ENCODE results near the gene LDLRAD4.

The LDLRAD4 gene

DNA sequence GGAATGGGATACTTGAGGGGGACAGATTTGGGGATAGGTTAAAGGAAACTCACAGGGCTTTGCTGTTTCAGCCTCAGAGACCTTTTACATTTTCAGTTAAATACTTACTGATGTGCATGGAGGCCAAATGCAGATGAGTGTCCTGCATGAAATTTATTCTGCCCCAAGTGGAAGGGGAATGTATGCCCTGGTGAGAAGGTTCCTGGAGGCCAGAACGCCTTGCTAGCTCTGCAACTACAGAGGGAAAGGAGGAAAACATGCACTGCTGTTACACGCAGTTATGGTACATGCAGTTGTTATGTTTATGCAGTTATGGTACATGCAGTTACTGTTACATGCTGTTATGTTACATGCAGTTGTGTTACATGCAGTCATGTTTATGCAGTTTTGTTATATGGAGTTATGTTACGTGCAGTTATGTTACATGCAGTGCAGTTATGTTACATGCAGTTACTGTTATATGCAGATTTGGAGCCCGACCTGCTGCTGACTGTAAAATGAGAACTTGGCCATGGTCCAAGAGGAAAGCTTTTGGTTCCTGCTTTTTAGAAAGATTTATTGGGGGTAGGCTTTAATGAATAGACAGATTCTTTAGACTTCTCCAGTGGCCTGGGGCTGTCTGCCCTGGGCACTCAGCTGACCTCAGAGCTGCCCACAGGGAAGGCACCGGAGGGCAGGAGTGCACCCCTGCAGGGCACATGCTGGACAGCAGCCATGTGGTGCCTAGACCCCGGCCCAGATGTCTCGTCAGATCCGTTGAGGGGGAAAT lies 84.1 kb downstream of the LDLRAD4 start:
- no peak for ATAC-seq
- H3K4me3 Mint-ChIP-seq: no peak overlapping the region

DNA sequence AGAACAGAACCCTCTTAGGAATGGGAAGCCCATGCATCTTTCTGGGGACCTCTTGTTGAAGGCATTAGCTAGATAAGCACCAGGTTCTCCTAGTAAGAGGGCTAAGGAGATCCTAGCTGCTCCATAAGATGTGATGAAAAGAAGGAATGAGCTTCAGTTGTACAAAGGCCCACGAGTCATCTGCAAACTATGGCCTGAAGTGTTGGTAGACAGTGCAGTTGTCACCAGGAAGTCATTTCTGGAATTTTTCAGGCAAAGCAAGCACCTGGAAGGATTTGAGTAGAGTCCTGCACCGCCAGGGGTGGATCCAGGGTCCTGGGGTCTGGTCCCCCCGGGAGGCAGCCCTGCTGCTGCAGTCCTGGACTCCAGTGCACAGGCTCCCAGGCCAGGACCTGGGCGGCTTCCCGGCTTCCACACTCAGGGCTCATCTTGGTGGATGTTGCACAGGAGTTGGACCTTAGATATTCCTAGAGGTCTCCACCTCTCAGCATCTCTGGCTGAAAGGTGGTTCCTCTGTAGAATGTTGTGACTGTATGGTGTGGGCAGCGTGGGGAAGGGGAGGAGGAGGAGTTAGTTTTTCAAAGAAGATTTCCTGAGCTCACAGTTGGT lies 85.3 kb downstream of the LDLRAD4 start:
- no peaks in the 10 kb centered on the region for H3K9me3 Mint-ChIP-seq
- peaks cover 9% of the 10 kb centered on the region for H3K4me1 Mint-ChIP-seq
- H3K36me3 Mint-ChIP-seq: no peaks in the 10 kb centered on the region
- ATAC-seq (no peak), DNase-seq (ENCODE audit: low spot score in 2 of 2) (no peak)
- no peak overlapping the region for H3K27ac Mint-ChIP-seq
- H3K4me3 Mint-ChIP-seq: no peak overlapping the region

More for the DNA sequence above, 84.1 kb downstream of the LDLRAD4 start:
- no peak for DNase-seq (ENCODE audit: low spot score in 2 of 2)
- Mint-ChIP-seq H3K9me3 (no peaks in the 10 kb centered on the region), H3K36me3 (no peaks in the 10 kb centered on the region), H3K4me1 (no peaks in the 10 kb centered on the region), H3K27ac (no peak overlapping the region)

DNA sequence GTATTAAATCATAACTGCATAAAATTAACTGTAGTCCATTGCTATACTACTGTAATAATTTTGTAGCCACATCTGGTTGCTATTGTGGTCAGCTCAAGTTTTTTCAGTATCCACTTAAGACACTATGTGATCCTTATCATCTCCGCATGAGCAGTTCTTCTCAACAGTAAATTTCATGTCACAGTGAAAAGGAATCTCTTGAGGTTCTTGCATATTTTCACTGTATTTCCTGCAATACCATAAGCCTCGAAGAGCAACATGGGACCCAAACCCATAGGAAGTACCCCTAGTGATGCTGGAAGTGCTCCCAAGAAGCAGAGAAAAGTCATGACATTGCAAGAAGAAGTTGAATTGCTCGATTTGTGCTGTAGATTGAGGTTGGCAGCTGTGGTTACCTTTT lies 86.7 kb downstream of the LDLRAD4 start:
- DNase-seq (ENCODE audit: low spot score in 2 of 2) (no peak), ATAC-seq (no peak)
- H3K36me3 Mint-ChIP-seq: no peaks in the 10 kb centered on the region
- H3K27ac Mint-ChIP-seq: no peak overlapping the region
- H3K4me1 Mint-ChIP-seq: peaks cover 11% of the 10 kb centered on the region
- no peak overlapping the region for H3K4me3 Mint-ChIP-seq
- H3K9me3 Mint-ChIP-seq: no peaks in the 10 kb centered on the region

DNA sequence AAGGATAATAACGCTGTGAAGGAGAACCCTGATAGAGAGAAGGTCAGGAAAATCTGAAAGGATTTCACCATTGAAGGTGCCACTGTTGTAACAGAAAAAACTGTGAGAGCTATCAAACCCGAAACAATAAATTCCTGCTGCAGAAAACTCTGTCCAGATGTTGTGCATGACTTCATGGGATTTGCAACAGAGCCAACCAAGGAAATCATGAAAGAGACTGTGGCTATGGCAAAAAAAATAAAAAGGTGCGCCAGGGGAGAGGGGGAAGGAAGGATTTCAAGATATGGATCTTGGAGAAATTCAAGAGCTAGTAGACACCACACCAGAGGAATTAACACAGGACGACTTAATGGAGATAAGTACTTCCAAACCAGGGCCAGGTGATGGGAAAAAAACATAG lies 88.0 kb downstream of the LDLRAD4 start:
- Mint-ChIP-seq H3K4me3 (no peak overlapping the region), H3K4me1 (peaks cover 11% of the 10 kb centered on the region)
- ATAC-seq: no peak

DNA sequence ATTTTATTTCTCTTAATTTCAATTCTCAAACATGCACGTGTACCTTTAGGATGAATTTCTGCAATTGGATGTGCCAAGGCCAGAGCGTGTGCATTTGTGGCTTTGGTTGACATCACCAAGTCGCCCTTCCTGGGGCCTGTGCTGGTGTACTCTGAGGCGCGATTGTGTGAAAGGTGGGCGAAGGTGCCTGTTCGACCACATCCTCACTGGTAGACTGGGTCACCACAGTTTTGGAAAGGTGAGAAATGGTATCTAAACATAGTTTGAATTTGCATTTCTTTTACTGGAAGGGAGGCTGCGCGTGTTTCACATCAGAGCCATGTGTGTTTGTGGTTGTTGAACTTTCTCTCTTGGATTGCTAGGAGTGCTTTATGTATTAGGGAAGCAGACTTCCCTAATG lies 89.8 kb downstream of the LDLRAD4 start:
- DNase-seq (ENCODE audit: low spot score in 2 of 2) (no peak), ATAC-seq (peak; percentile 52)
- no peaks in the 10 kb centered on the region for H3K36me3 Mint-ChIP-seq
- H3K9me3 Mint-ChIP-seq: no peaks in the 10 kb centered on the region
- H3K27ac Mint-ChIP-seq: peak overlapping the region; percentile 54
- H3K4me3 Mint-ChIP-seq: no peak overlapping the region
- peaks cover 11% of the 10 kb centered on the region for H3K4me1 Mint-ChIP-seq

More for the DNA sequence above, 88.0 kb downstream of the LDLRAD4 start:
- Mint-ChIP-seq H3K36me3 (no peaks in the 10 kb centered on the region), H3K27ac (no peak overlapping the region), H3K9me3 (no peaks in the 10 kb centered on the region)
- no peak for DNase-seq (ENCODE audit: low spot score in 2 of 2)

DNA sequence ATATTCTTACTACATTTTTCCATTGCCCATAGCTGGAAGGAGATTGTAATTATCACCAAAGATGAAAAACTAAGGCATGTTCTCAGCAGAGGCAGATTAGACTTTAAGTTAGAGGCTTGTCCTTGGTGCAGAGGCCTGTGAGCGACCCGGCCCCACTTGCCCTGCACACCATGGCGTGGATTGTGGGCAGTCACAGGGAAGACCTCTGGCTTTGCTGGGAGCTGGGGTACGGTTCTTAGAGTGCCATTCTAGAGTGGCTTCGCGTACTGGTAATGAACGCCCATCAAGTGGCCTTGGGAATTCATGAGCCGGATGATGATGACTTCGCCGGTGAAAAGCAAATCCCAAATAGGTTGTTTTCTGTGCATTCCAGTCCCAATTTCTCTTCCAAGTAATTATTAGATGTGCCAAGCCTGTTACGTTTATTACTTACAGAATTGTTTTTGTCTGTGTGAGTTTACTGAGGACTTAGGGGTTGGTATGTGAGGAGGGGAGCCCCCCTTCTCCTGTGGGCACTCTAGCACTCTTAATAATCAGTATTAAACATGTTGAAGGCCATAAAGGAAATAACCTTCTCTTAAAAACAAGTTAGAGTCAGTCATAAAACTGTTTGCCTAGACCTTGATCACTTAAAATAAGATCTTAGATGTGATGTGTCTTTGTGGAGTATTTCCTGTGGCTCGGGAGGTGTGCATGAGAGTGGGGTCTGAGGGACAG lies 90.6 kb downstream of the LDLRAD4 start:
- no peak overlapping the region for H3K27ac Mint-ChIP-seq
- no peak for DNase-seq (ENCODE audit: low spot score in 2 of 2)
- no peaks in the 10 kb centered on the region for H3K9me3 Mint-ChIP-seq
- peaks cover 11% of the 10 kb centered on the region for H3K4me1 Mint-ChIP-seq
- no peaks in the 10 kb centered on the region for H3K36me3 Mint-ChIP-seq
- ATAC-seq: no peak
- H3K4me3 Mint-ChIP-seq: no peak overlapping the region

DNA sequence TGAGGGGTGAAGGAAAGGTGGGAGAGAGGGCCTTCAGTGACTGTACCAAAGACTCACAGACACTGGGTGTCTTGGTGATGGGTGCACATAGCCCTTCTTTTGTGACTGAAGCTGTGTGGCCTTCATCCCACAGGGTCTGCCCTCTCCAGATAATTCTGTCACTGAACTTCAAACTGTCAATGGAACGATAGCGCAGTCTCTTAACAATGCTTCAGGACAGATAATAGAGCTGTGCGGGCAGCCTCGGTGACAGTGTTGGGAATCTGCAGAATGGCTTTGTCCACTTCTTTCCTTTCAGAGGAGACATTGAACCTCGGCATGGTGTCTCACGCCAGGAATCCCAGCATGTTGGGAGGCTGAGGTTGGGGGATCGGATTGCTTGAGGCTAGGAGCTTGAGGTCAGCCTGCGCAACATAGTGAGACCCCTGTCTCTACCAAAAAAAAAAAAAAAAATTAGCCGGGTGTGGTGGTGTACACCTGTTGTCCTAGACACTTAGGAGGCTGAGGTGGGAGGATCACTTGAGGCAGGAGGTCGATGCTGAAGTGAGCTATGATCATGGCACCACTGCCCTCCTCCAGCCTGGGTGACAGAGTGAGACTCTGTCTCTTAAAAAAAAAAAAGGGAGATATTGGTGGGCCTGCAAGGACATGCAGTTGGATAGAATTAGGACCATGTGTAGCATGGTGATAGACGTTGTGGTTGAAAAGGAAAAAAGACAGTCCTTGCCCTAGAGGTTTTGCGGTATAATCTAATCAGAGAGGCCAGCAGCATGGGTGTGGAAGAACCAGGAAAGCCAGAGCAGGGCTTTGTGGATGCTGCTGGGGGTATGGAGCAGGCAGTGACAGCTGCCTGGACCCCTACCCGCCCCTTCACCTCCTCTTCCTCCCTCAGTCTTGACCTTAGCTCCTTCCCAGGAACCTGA lies 91.4 kb downstream of the LDLRAD4 start:
- H3K36me3 Mint-ChIP-seq: no peaks in the 10 kb centered on the region
- no peak for DNase-seq (ENCODE audit: low spot score in 2 of 2)
- H3K27ac Mint-ChIP-seq: no peak overlapping the region
- no peak for ATAC-seq
- no peaks in the 10 kb centered on the region for H3K9me3 Mint-ChIP-seq
- peaks cover 11% of the 10 kb centered on the region for H3K4me1 Mint-ChIP-seq
- no peak overlapping the region for H3K4me3 Mint-ChIP-seq

DNA sequence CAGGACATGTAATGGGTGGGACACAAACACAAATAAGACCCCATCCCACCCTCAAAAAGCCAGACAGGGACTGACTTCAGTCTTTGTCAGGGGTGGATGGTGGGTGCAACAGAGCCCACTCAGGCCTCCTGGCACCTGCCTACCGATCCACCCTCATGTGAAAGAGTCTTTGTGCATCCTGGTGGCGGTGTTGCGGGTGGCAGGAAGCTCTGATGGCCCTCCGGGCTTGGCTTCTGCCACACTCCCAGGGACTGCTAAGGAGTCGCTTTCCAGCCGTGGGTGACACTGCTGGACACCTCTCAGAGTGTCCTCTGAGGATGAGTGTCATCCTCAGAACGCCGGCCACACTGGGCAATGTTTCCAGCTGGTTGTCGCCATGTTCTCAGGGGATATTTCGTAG lies 92.6 kb downstream of the LDLRAD4 start:
- no peak overlapping the region for H3K4me3 Mint-ChIP-seq
- DNase-seq (ENCODE audit: low spot score in 2 of 2) (no peak), ATAC-seq (no peak)
- peaks cover 7% of the 10 kb centered on the region for H3K9me3 Mint-ChIP-seq
- no peaks in the 10 kb centered on the region for H3K36me3 Mint-ChIP-seq
- H3K27ac Mint-ChIP-seq: no peak overlapping the region
- H3K4me1 Mint-ChIP-seq: peaks cover 11% of the 10 kb centered on the region

DNA sequence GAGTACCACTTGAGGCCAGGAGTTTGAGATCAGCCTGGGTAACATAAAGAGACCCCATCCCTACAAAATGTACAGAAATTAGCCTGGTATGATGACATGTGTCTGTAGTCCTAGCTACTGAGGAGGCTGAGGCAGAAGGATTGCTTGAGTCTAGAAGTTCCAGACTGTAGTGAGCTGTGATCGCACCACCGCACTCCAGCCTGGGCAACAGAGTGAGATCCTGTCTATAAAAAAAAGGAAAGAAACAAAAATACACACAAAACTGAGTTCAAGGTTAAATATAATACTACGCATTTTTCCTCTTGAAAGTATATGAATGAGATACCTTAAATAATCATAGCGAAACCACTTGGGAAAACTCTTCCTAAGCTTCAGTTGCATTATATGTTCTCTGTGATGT lies 94.0 kb downstream of the LDLRAD4 start:
- H3K4me1 Mint-ChIP-seq: peaks cover 11% of the 10 kb centered on the region
- H3K9me3 Mint-ChIP-seq: peaks cover 9% of the 10 kb centered on the region
- H3K36me3 Mint-ChIP-seq: no peaks in the 10 kb centered on the region
- no peak overlapping the region for H3K4me3 Mint-ChIP-seq
- ATAC-seq: no peak
- DNase-seq (ENCODE audit: low spot score in 2 of 2): no peak
- no peak overlapping the region for H3K27ac Mint-ChIP-seq

DNA sequence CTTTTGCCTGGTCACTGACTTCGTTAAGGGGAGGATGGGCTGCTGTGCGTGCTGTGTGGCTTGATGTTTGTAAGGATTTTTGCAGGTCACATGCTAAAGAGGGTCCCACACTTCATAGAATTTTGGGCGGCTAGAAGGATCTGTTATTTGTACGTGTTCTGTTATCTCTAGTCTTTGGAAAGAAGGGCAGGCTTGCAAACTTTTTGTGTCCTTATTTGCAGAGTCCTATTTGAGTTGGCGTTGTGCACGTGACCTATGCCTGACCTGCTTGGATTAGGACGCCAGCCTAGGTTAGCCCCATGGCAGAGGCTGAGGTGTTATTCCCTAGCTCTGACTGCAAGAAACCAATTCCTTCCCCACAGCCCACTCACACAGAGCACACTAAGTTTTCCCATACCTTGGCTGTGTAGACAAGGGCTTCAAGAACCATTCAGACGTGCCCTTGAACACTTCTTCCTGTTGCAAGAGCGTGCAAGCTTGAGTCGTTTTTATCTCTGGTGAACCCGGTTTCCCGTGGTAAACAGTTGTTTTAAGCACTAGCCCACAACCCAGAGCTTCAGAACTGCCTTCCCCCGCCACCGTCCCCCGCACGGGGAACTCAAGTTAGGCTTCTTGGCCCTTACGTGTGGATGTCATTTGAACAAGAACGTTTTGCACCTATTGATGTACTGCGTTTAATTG lies 94.6 kb downstream of the LDLRAD4 start:
- no peak for DNase-seq (ENCODE audit: low spot score in 2 of 2)

DNA sequence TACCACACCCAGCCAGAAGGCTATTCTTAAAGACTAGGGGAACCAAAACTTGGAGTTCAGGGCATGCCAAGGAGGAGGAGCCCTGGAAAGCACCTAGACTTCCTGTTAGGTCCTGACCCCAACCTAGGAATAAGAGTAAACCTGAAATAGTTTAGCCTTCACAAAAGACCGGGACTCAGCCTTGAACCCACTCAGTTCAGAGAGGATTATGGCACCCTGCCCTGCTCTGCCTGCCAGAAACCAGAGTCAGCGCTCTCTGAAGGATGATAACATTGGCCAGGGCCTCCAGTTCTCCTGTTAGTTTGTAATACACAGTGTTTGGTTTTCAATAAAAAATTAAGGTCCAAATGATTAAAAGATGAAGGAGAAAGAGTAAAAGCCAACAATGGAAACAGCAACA lies 96.4 kb downstream of the LDLRAD4 start:
- no peak overlapping the region for H3K4me3 Mint-ChIP-seq
- peaks cover 9% of the 10 kb centered on the region for H3K9me3 Mint-ChIP-seq
- no peak overlapping the region for H3K27ac Mint-ChIP-seq
- no peak for DNase-seq (ENCODE audit: low spot score in 2 of 2)
- peaks cover 9% of the 10 kb centered on the region for H3K4me1 Mint-ChIP-seq
- H3K36me3 Mint-ChIP-seq: no peaks in the 10 kb centered on the region
- no peak for ATAC-seq

More for the DNA sequence above, 94.6 kb downstream of the LDLRAD4 start:
- peak; percentile 21 for ATAC-seq
- H3K9me3 Mint-ChIP-seq: peaks cover 9% of the 10 kb centered on the region
- H3K4me1 Mint-ChIP-seq: peaks cover 9% of the 10 kb centered on the region
- H3K27ac Mint-ChIP-seq: no peak overlapping the region
- no peaks in the 10 kb centered on the region for H3K36me3 Mint-ChIP-seq
- H3K4me3 Mint-ChIP-seq: no peak overlapping the region

DNA sequence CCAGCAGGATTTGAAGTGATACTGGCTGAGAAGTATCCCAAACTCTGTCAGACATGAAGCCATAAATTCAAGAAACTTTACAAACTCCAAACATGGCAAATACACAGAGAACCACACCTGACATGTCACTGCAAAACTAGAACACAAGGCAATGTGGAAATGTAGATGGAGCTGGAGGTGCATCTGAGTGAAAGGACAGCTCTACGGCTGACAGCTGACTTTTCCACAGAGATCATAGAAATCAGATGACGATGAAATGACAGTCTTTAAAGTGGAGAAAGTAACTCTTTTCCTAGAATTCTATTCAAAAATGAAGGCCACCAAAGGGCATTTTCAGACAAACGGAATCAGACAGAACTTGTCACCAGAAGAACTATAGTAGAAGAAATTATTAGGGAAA lies 97.5 kb downstream of the LDLRAD4 start:
- no peak overlapping the region for H3K4me3 Mint-ChIP-seq
- H3K27ac Mint-ChIP-seq: no peak overlapping the region
- no peaks in the 10 kb centered on the region for H3K36me3 Mint-ChIP-seq
- ATAC-seq (no peak), DNase-seq (ENCODE audit: low spot score in 2 of 2) (no peak)
- peaks cover 9% of the 10 kb centered on the region for H3K9me3 Mint-ChIP-seq
- peaks cover 9% of the 10 kb centered on the region for H3K4me1 Mint-ChIP-seq

DNA sequence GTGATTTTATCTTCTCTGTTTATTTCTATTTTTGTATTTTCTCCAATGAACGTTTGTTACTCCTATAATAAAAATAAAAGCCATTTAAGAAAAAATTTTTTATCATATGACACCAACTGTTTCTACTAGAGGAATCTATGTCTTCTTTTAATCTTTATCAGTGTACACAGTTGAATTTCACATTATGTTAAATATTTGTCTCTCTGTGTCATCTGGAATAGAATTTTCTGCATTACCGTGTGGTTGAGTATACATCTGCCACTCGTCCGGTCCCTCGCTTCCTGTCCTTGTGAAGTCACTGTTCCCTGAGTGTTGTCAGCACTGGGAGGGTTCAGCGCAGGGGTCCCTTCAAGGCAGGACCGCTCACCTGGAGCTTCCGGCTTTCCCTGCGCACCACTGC lies 99.2 kb downstream of the LDLRAD4 start:
- ATAC-seq: no peak
- DNase-seq (ENCODE audit: low spot score in 2 of 2): no peak
- Mint-ChIP-seq H3K4me3 (no peak overlapping the region), H3K9me3 (peaks cover 9% of the 10 kb centered on the region), H3K4me1 (peaks cover 9% of the 10 kb centered on the region), H3K36me3 (no peaks in the 10 kb centered on the region), H3K27ac (no peak overlapping the region)

DNA sequence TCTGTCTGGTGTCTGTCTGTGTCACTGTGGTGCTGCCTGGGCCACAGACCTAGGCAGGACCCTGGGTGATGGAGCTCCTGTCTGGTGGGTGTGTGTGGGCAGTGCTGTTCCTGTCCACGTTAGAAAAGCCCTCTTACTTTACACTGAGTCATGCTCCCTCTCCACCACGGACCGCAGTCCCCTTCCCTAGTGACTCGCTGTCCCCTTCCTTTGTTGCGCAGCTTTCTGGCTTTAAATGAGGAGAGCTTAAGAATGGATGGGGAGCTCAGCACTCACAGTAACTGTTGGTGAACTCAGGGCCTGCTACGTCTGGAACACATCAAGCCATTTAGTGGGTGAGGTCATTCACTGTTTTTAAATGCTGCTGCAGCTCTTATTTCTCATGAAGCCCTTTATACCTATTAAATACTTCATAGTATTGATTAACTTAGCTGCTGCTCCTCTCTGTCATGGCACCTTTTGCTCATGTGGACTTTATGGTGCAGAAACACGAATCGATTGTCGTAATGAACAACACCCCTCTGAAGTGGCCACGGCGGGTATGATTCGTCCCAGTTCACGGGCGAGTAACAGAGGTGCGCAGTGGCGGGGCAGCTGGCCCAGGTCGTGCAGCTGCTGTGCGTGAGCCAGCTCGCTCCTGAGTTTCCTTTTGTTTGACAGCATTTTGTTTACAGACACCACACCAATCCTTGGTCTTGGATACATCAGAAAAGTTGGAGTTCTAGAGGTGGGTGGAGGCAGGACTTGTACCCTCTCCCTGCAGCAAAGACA lies 100.4 kb downstream of the LDLRAD4 start:
- H3K9me3 Mint-ChIP-seq: peaks cover 9% of the 10 kb centered on the region
- H3K27ac Mint-ChIP-seq: no peak overlapping the region
- ATAC-seq: peak; percentile 90
- peaks cover 9% of the 10 kb centered on the region for H3K4me1 Mint-ChIP-seq
- no peak for DNase-seq (ENCODE audit: low spot score in 2 of 2)
- no peaks in the 10 kb centered on the region for H3K36me3 Mint-ChIP-seq
- H3K4me3 Mint-ChIP-seq: no peak overlapping the region
